Measurements from ENCODE around the gene CWH43.
A peak's percentile ranks its signal among the peaks of the same experiment; 100 is the strongest.

Gene CWH43

GRCh38 chr4:48985976-48986653 is at the start of gene CWH43:
Gene CWH43, plus strand, starts transcription at chr4:48986275. Its CDS starts 155 bp downstream, at chr4:48986430.
- DNase-seq (ENCODE audit: low read depth) = no peak
- TF ChIP-seq CTCF (conservative IDR thresholded peaks at IDR 0.05; ENCODE audit: control insufficient read depth, insufficient read depth, low read depth, low read length) = no peak
- H3K4me3 ChIP-seq (ENCODE audit: control insufficient read depth, low read depth, low read length) = no peak within 1 kb of the TSS

- no peak for DNase-seq (ENCODE audit: low read depth)
- no peak for TF ChIP-seq CTCF (conservative IDR thresholded peaks at IDR 0.05; ENCODE audit: control insufficient read depth, insufficient read depth, low read depth, low read length)
- H3K4me3 ChIP-seq (ENCODE audit: control insufficient read depth, low read depth, low read length) = no peak overlapping the region
Measured at GRCh38 chr4:48937033-48937432, 49.0 kb upstream of the CWH43 start.

GRCh38 chr4:48938831-48939230 is 47.2 kb upstream of the CWH43 start:
- H3K4me3 ChIP-seq (ENCODE audit: control insufficient read depth, low read depth, low read length) = no peak overlapping the region
- DNase-seq (ENCODE audit: low read depth) = no peak
- TF ChIP-seq CTCF (conservative IDR thresholded peaks at IDR 0.05; ENCODE audit: control insufficient read depth, insufficient read depth, low read depth, low read length) = no peak

- TF ChIP-seq CTCF (conservative IDR thresholded peaks at IDR 0.05; ENCODE audit: control insufficient read depth, insufficient read depth, low read depth, low read length) = no peak
- peak; percentile 80 for DNase-seq (ENCODE audit: low read depth)
- H3K4me3 ChIP-seq (ENCODE audit: control insufficient read depth, low read depth, low read length) = no peak overlapping the region
Measured at GRCh38 chr4:48939785-48940184, 46.3 kb upstream of the CWH43 start.

- peak; percentile 23 for TF ChIP-seq CTCF (conservative IDR thresholded peaks at IDR 0.05; ENCODE audit: control insufficient read depth, insufficient read depth, low read depth, low read length)
- DNase-seq (ENCODE audit: low read depth) = no peak
- H3K4me3 ChIP-seq (ENCODE audit: control insufficient read depth, low read depth, low read length) = no peak overlapping the region
Measured at GRCh38 chr4:48943387-48943786, 42.7 kb upstream of the CWH43 start.

- no peak overlapping the region for H3K4me3 ChIP-seq (ENCODE audit: control insufficient read depth, low read depth, low read length)
- DNase-seq (ENCODE audit: low read depth) = peak; percentile 65
- TF ChIP-seq CTCF (conservative IDR thresholded peaks at IDR 0.05; ENCODE audit: control insufficient read depth, insufficient read depth, low read depth, low read length) = no peak
Measured at GRCh38 chr4:48944252-48944651, 41.8 kb upstream of the CWH43 start.
